ENCODE measurements around the gene MYO5B. TPM values are rescaled to one million over a fixed set of nuclear protein-coding genes. Genes with fewer than 3 reads are reported as not detected.

MYO5B gene
- total RNA-seq, 1 experiment from 2014 or later, result 3.7 TPM

GRCh38 chr18:50152900-50153299, 42.0 kb downstream of the MYO5B start:
- no peak overlapping the region for H3K4me3 ChIP-seq (ENCODE audit: insufficient read depth, low read depth, low read length)
- no peaks in the 10 kb centered on the region for H3K27me3 ChIP-seq (ENCODE audit: control insufficient read depth, insufficient read depth, low read length)
- DNase-seq, result no peak
- H3K36me3 ChIP-seq (replicated peaks; ENCODE audit: control insufficient read depth, insufficient read depth, low read length), result no peaks in the 10 kb centered on the region

- no peak for DNase-seq
- no peaks in the 10 kb centered on the region for H3K27me3 ChIP-seq (ENCODE audit: control insufficient read depth, insufficient read depth, low read length)
- H3K36me3 ChIP-seq (replicated peaks; ENCODE audit: control insufficient read depth, insufficient read depth, low read length), result no peaks in the 10 kb centered on the region
- H3K4me3 ChIP-seq (ENCODE audit: insufficient read depth, low read depth, low read length), result no peak overlapping the region
Measured at GRCh38 chr18:50151926-50152325, 43.0 kb downstream of the MYO5B start.

- no peaks in the 10 kb centered on the region for H3K36me3 ChIP-seq (replicated peaks; ENCODE audit: control insufficient read depth, insufficient read depth, low read length)
- no peaks in the 10 kb centered on the region for H3K27me3 ChIP-seq (ENCODE audit: control insufficient read depth, insufficient read depth, low read length)
- no peak for DNase-seq
- no peak overlapping the region for H3K4me3 ChIP-seq (ENCODE audit: insufficient read depth, low read depth, low read length)
Measured at GRCh38 chr18:50144540-50144939, 50.4 kb downstream of the MYO5B start.

GRCh38 chr18:50143886-50144285, 51.1 kb downstream of the MYO5B start:
- H3K4me3 ChIP-seq (ENCODE audit: insufficient read depth, low read depth, low read length), result no peak overlapping the region
- DNase-seq, result no peak

GRCh38 chr18:50143294-50143693, 51.7 kb downstream of the MYO5B start:
- H3K27me3 ChIP-seq (ENCODE audit: control insufficient read depth, insufficient read depth, low read length), result no peaks in the 10 kb centered on the region
- DNase-seq, result peak; percentile 37

More at GRCh38 chr18:50143886-50144285, 51.1 kb downstream of the MYO5B start:
- H3K27me3 ChIP-seq (ENCODE audit: control insufficient read depth, insufficient read depth, low read length), result no peaks in the 10 kb centered on the region
- H3K36me3 ChIP-seq (replicated peaks; ENCODE audit: control insufficient read depth, insufficient read depth, low read length), result no peaks in the 10 kb centered on the region

GRCh38 chr18:50142441-50143120, 52.4 kb downstream of the MYO5B start:
- DNase-seq, result no peak
- Histone ChIP-seq H3K36me3 (replicated peaks; ENCODE audit: control insufficient read depth, insufficient read depth, low read length) (no peaks in the 10 kb centered on the region), H3K4me3 (ENCODE audit: insufficient read depth, low read depth, low read length) (no peak overlapping the region), H3K27me3 (ENCODE audit: control insufficient read depth, insufficient read depth, low read length) (no peaks in the 10 kb centered on the region)

More at GRCh38 chr18:50143294-50143693, 51.7 kb downstream of the MYO5B start:
- Histone ChIP-seq H3K36me3 (replicated peaks; ENCODE audit: control insufficient read depth, insufficient read depth, low read length) (no peaks in the 10 kb centered on the region), H3K4me3 (ENCODE audit: insufficient read depth, low read depth, low read length) (no peak overlapping the region)

GRCh38 chr18:50138181-50139064, 56.5 kb downstream of the MYO5B start:
- Histone ChIP-seq H3K27me3 (ENCODE audit: control insufficient read depth, insufficient read depth, low read length) (no peaks in the 10 kb centered on the region), H3K36me3 (replicated peaks; ENCODE audit: control insufficient read depth, insufficient read depth, low read length) (no peaks in the 10 kb centered on the region), H3K4me3 (ENCODE audit: insufficient read depth, low read depth, low read length) (no peak overlapping the region)
- no peak for DNase-seq

GRCh38 chr18:50135903-50136302, 59.0 kb downstream of the MYO5B start:
- Histone ChIP-seq H3K36me3 (replicated peaks; ENCODE audit: control insufficient read depth, insufficient read depth, low read length) (no peaks in the 10 kb centered on the region), H3K4me3 (ENCODE audit: insufficient read depth, low read depth, low read length) (no peak overlapping the region), H3K27me3 (ENCODE audit: control insufficient read depth, insufficient read depth, low read length) (no peaks in the 10 kb centered on the region)
- DNase-seq, result no peak

GRCh38 chr18:50133526-50133925, 61.4 kb downstream of the MYO5B start:
- no peaks in the 10 kb centered on the region for H3K36me3 ChIP-seq (replicated peaks; ENCODE audit: control insufficient read depth, insufficient read depth, low read length)
- H3K4me3 ChIP-seq (ENCODE audit: insufficient read depth, low read depth, low read length), result no peak overlapping the region
- DNase-seq, result peak; percentile 37
- no peaks in the 10 kb centered on the region for H3K27me3 ChIP-seq (ENCODE audit: control insufficient read depth, insufficient read depth, low read length)

- Histone ChIP-seq H3K36me3 (replicated peaks; ENCODE audit: control insufficient read depth, insufficient read depth, low read length) (no peaks in the 10 kb centered on the region), H3K4me3 (ENCODE audit: insufficient read depth, low read depth, low read length) (no peak overlapping the region), H3K27me3 (ENCODE audit: control insufficient read depth, insufficient read depth, low read length) (no peaks in the 10 kb centered on the region)
- no peak for DNase-seq
Measured at GRCh38 chr18:50131591-50131990, 63.4 kb downstream of the MYO5B start.

GRCh38 chr18:50128506-50129271, 66.3 kb downstream of the MYO5B start:
- no peaks in the 10 kb centered on the region for H3K27me3 ChIP-seq (ENCODE audit: control insufficient read depth, insufficient read depth, low read length)
- peak; percentile 58 for DNase-seq
- no peak overlapping the region for H3K4me3 ChIP-seq (ENCODE audit: insufficient read depth, low read depth, low read length)
- H3K36me3 ChIP-seq (replicated peaks; ENCODE audit: control insufficient read depth, insufficient read depth, low read length), result no peaks in the 10 kb centered on the region

GRCh38 chr18:50127516-50128210, 67.3 kb downstream of the MYO5B start:
- no peak for DNase-seq
- H3K27me3 ChIP-seq (ENCODE audit: control insufficient read depth, insufficient read depth, low read length), result no peaks in the 10 kb centered on the region
- no peak overlapping the region for H3K4me3 ChIP-seq (ENCODE audit: insufficient read depth, low read depth, low read length)
- no peaks in the 10 kb centered on the region for H3K36me3 ChIP-seq (replicated peaks; ENCODE audit: control insufficient read depth, insufficient read depth, low read length)

GRCh38 chr18:50126471-50126870, 68.5 kb downstream of the MYO5B start:
- Histone ChIP-seq H3K36me3 (replicated peaks; ENCODE audit: control insufficient read depth, insufficient read depth, low read length) (no peaks in the 10 kb centered on the region), H3K27me3 (ENCODE audit: control insufficient read depth, insufficient read depth, low read length) (no peaks in the 10 kb centered on the region), H3K4me3 (ENCODE audit: insufficient read depth, low read depth, low read length) (no peak overlapping the region)
- no peak for DNase-seq

- DNase-seq, result no peak
- Histone ChIP-seq H3K36me3 (replicated peaks; ENCODE audit: control insufficient read depth, insufficient read depth, low read length) (no peaks in the 10 kb centered on the region), H3K4me3 (ENCODE audit: insufficient read depth, low read depth, low read length) (no peak overlapping the region), H3K27me3 (ENCODE audit: control insufficient read depth, insufficient read depth, low read length) (no peaks in the 10 kb centered on the region)
Measured at GRCh38 chr18:50125456-50125855, 69.5 kb downstream of the MYO5B start.
